ENCODE measurements around the gene NTN5. TPM values are rescaled to one million over a fixed set of nuclear protein-coding genes. Genes with fewer than 3 reads are reported as not detected.
A peak's percentile ranks its signal among the peaks of the same experiment; 100 is the strongest.

The NTN5 gene
- total and polyA plus RNA-seq, 2 of the 4 experiments (the other 2 are of a cell fraction), result 0.19 TPM; not detected in 1

- no peak for TF ChIP-seq RAD21 (IDR thresholded peaks at IDR 0.05; ENCODE audit: low read length)
- TF ChIP-seq CHD1 (IDR thresholded peaks at IDR 0.05; ENCODE audit: low read depth, low read length), result no peak
Observed at GRCh38 chr19:48635966-48636858, 36.6 kb downstream of the NTN5 start (continued).

DNA sequence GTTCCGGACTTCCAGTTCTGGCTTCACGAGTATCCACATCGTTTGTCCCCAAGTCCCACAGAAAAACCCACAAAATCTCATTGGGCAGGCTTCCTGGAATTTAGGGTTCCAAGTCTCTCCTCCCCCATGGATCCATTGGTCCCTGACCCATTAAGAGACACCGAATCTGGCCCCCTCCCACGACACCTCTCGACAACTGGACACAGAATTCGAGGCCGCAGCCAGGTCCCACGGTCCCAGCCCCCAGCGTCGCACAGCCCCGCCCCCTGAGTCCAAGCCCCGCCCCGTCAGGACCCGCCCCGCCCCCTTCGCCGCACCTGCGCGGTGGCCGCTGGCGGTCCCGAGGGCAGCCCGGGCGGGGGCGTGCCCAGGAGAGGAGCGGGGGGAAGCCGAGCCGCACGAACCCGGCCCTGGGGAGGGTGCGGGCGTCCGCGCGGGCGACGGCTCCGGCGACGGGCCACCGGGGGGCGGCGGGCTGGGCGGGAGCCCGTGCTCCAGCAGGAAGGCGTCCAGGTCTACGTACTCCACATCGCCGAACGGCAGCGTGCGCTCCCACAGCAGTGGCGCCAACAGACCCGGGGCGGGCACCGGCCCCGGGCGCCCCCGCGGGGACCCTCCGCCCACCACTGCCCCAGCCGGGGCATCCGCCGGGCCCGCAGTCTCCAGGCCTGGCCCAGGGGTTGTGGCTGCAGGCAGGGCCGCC, 37.4 kb downstream of the NTN5 start:
- ChIA-PET POLR2A (ENCODE audit: unreplicated experiment) (no interaction called here), CTCF (no interaction called here)
- Histone ChIP-seq H2AK9ac (replicated peaks; ENCODE audit: low read depth, low read length, poor library complexity) (peak overlapping the region; percentile 94), H2BK15ac (ENCODE audit: low read depth, low read length) (peak overlapping the region; percentile 72; the same call in 2 of the 3 replicates), H2AFZ (replicated peaks; ENCODE audit: low read length, poor library complexity) (peak overlapping the region; percentile 91), H3K4me2 (ENCODE audit: low read depth, low read length) (peak overlapping the region; percentile 91), H2AK5ac (ENCODE audit: low read depth, low read length) (peak overlapping the region; percentile 90), H3K14ac (replicated peaks; ENCODE audit: low read depth, low read length) (peak overlapping the region; percentile 56; the same call in 1 of the 2 replicates), H3K23ac (ENCODE audit: low read depth, low read length) (peak overlapping the region; percentile 52; the same call in 1 of the 2 replicates), H3K4ac (ENCODE audit: low read depth, low read length) (peak overlapping the region; percentile 82), H2BK120ac (ENCODE audit: low read depth, low read length) (peak overlapping the region; percentile 61), H2BK5ac (ENCODE audit: low read depth, low read length, poor library complexity, severe bottlenecking) (peak overlapping the region; percentile 56), H4K8ac (ENCODE audit: low read depth in 2 of 2, low read length in 2 of 2) (peak overlapping the region; percentile 92 to 99), H3K9me3 (ENCODE audit: control insufficient read depth, insufficient read depth, low read length) (no peaks in the 10 kb centered on the region), H3K79me1 (ENCODE audit: low read depth in 1 of 2, low read length in 2 of 2) (peaks cover 0 to 18% of the 10 kb centered on the region in 2 experiments; a peak in 3 of 4 replicates), H3K36me3 (ENCODE audit: control insufficient read depth, insufficient read depth, low read length) (no peaks in the 10 kb centered on the region; the same call in 1 of the 2 replicates), H4K91ac (ENCODE audit: insufficient read depth, low read depth, low read length) (peak overlapping the region; percentile 94), H4K20me1 (ENCODE audit: insufficient read depth, low read length) (peaks cover 4% of the 10 kb centered on the region; the same call in 1 of the 2 replicates), H3K18ac (ENCODE audit: low read depth, low read length) (peak overlapping the region; percentile 62), H4K5ac (ENCODE audit: low read depth, low read length) (peak overlapping the region; percentile 84), H3K4me1 (ENCODE audit: control insufficient read depth, insufficient read depth, low read length) (peaks cover 39% of the 10 kb centered on the region), H3K4me3 (ENCODE audit: insufficient read depth, low read depth, low read length) (peak overlapping the region; percentile 62), H3K27ac (ENCODE audit: insufficient read depth, low read length) (peak overlapping the region; percentile 53), H2BK20ac (ENCODE audit: low read depth, low read length) (peak overlapping the region; percentile 22), H3K9ac (ENCODE audit: low read depth, low read length) (peak overlapping the region; percentile 50; the same call in 1 of the 2 replicates), H3K56ac (ENCODE audit: extremely low read depth, insufficient read depth, low read length) (peak overlapping the region; percentile 6; the same call in 1 of the 2 replicates), H3K27me3 (ENCODE audit: control insufficient read depth, insufficient read depth, low read length) (no peaks in the 10 kb centered on the region), H3K9me1 (ENCODE audit: insufficient read depth, low read length) (peaks cover 28% of the 10 kb centered on the region)
- DNase-seq, result no peak
- 11% methylated on average over 13 of the region's 67 CpGs; no CpG with 5 or more reads in 1 of the 2 experiments for WGBS, 2 experiments (ENCODE audit: extremely low coverage in 2 of 2, insufficient read length in 1 of 2)
- peak; percentile 7; the same call in 1 of the 2 replicates for ATAC-seq (ENCODE audit: low read depth)
- in situ Hi-C loops (cut with MboI; ENCODE audit: low sequenced_read_pairs) (no loop called here), intact Hi-C loops (cut with micrococcal nuclease) (no loop called here), dilution Hi-C loops (cut with HindIII; ENCODE audit: low sequenced_read_pairs, unreplicated experiment) (no loop called here)
- TF ChIP-seq RFX5 (IDR thresholded peaks at IDR 0.05; ENCODE audit: low read depth, low read length) (no peak), CHD1 (IDR thresholded peaks at IDR 0.05; ENCODE audit: low read depth, low read length) (no peak), POLR2A (IDR thresholded peaks at IDR 0.05; ENCODE audit: low read depth, low read length) (no peak), NFE2L2 (IDR thresholded peaks at IDR 0.05; ENCODE audit: low read depth, low read length) (no peak), SMC3 (IDR thresholded peaks at IDR 0.05; ENCODE audit: low read depth, low read length) (no peak)
- no TSS peak for BruUV-seq (replicated peaks)

Measured in IMR-90 (cell line).